WTC11 (cell line): ENCODE data around the gene SNX30. TPM values are rescaled to one million over a fixed set of nuclear protein-coding genes. Genes with fewer than 3 reads are reported as not detected.

Experiments
- ATAC-seq: fragments of 200-7000 bp; cut with Tn5 transposase; 2 replicates; pipeline ENCODE4 v1.10.0; 2021; ENCODE audit warnings: mild to moderate bottlenecking, moderate library complexity
- CTCF ChIA-PET: fragments of 300-600 bp; sonication (Branson Sonifier 250); formaldehyde crosslinking; loops from one replicate; lab custom pipeline; 2021; ENCODE audit warnings: antibody characterized with exemption; lab: Charles Lee
- POLR2A ChIA-PET: fragments of 350-600 bp; sonication (Branson Sonifier 250); formaldehyde crosslinking; loops from one replicate; lab custom pipeline; 2021; ENCODE audit warnings: antibody characterized with exemption; lab: Charles Lee
- DNase-seq: peaks from one replicate; pipeline ENCODE4 v3.0.0; 2021; ENCODE audit warnings: low spot score
- H3K27ac Mint-ChIP-seq: 2 replicates; pipeline ENCODE4 v1.8.0; 2021; ENCODE audit warnings: mixed read lengths
- H3K27me3 Mint-ChIP-seq: 2 replicates; pipeline ENCODE4 v1.8.0; 2021; ENCODE audit warnings: low read depth, mild to moderate bottlenecking, moderate library complexity, mixed read lengths
- H3K36me3 Mint-ChIP-seq: 2 replicates; pipeline ENCODE4 v1.8.0; 2021; ENCODE audit warnings: mixed read lengths
- H3K4me1 Mint-ChIP-seq: 2 replicates; pipeline ENCODE4 v1.8.0; 2022; ENCODE audit warnings: mixed read lengths
- H3K4me3 Mint-ChIP-seq: 2 replicates; pipeline ENCODE4 v1.8.0; 2021; ENCODE audit warnings: mild to moderate bottlenecking, moderate library complexity, mixed read lengths
- H3K9me3 Mint-ChIP-seq: 2 replicates; pipeline ENCODE4 v1.8.0; 2021; ENCODE audit warnings: mixed read lengths
- AFF4 ChIP-seq: sonication (generic); formaldehyde crosslinking; IDR thresholded peaks from 2 replicates; pipeline ENCODE4 v1.8.1; 2023; ENCODE audit warnings: mild to moderate bottlenecking, missing genetic modification reagents, borderline replicate concordance
- E2F4 ChIP-seq: sonication (generic); formaldehyde crosslinking; IDR thresholded peaks from 2 replicates; pipeline ENCODE4 v1.8.1; 2022; ENCODE audit warnings: low read depth, mild to moderate bottlenecking, moderate library complexity, missing genetic modification reagents, borderline replicate concordance
- EMX1 ChIP-seq: fragments of 250-450 bp; sonication (Bioruptor Pico); IDR thresholded peaks from 2 replicates; pipeline ENCODE4 v1.8.0; 2021; ENCODE audit warnings: mild to moderate bottlenecking
- FOXK1 ChIP-seq: sonication (generic); formaldehyde crosslinking; IDR thresholded peaks from 2 replicates; pipeline ENCODE4 v1.8.0; 2022; ENCODE audit warnings: mild to moderate bottlenecking, moderate library complexity, missing genetic modification reagents
- FOXP1 ChIP-seq: sonication (generic); formaldehyde crosslinking; IDR thresholded peaks from 2 replicates; pipeline ENCODE4 v1.8.0; 2022; ENCODE audit warnings: missing genetic modification reagents, mild to moderate bottlenecking, moderate library complexity, borderline replicate concordance
- GABPB1 ChIP-seq: sonication (generic); formaldehyde crosslinking; IDR thresholded peaks from 2 replicates; pipeline ENCODE4 v1.8.1; 2023; ENCODE audit warnings: mild to moderate bottlenecking, missing genetic modification reagents
- HMGA2 ChIP-seq: fragments of 250-450 bp; sonication (Bioruptor Pico); IDR thresholded peaks from 2 replicates; pipeline ENCODE4 v1.4.0; 2021; ENCODE audit warnings: mild to moderate bottlenecking, moderate library complexity
- NFATC4 ChIP-seq: fragments of 250-450 bp; sonication (Bioruptor Pico); IDR thresholded peaks from 2 replicates; pipeline ENCODE4 v1.9.0; 2021; ENCODE audit warnings: mild to moderate bottlenecking
- NFYB ChIP-seq: sonication (generic); formaldehyde crosslinking; conservative IDR thresholded peaks from 2 replicates; pipeline ENCODE4 v1.8.0; 2022; ENCODE audit warnings: low read depth, missing genetic modification reagents
- NR1H2 ChIP-seq: sonication (generic); formaldehyde crosslinking; IDR thresholded peaks from 2 replicates; pipeline ENCODE4 v1.9.0; 2021; ENCODE audit warnings: mild to moderate bottlenecking, moderate library complexity, missing genetic modification reagents
- PRDM15 ChIP-seq: sonication (generic); formaldehyde crosslinking; IDR thresholded peaks from 2 replicates; pipeline ENCODE4 v1.8.0; 2022; ENCODE audit warnings: missing genetic modification reagents
- RELA ChIP-seq: sonication (generic); formaldehyde crosslinking; IDR thresholded peaks from 2 replicates; pipeline ENCODE4 v1.8.1; 2022; ENCODE audit warnings: missing genetic modification reagents, mild to moderate bottlenecking, borderline replicate concordance
- SMAD4 ChIP-seq: sonication (generic); formaldehyde crosslinking; IDR thresholded peaks from 2 replicates; pipeline ENCODE4 v1.8.0; 2022; ENCODE audit warnings: mild to moderate bottlenecking, missing genetic modification reagents
- SOX15 ChIP-seq: fragments of 250-450 bp; sonication (Bioruptor Pico); IDR thresholded peaks from 2 replicates; pipeline ENCODE4 v1.9.0; 2021; ENCODE audit warnings: mild to moderate bottlenecking
- TCF7 ChIP-seq: sonication (generic); formaldehyde crosslinking; IDR thresholded peaks from 2 replicates; pipeline ENCODE4 v1.8.0; 2022; ENCODE audit warnings: mild to moderate bottlenecking, low read depth, missing genetic modification reagents, moderate library complexity
- TEAD4 ChIP-seq: sonication (generic); formaldehyde crosslinking; IDR thresholded peaks from 2 replicates; pipeline ENCODE4 v1.8.0; 2022; ENCODE audit warnings: mild to moderate bottlenecking, missing genetic modification reagents
- ZBTB21 ChIP-seq: sonication (generic); formaldehyde crosslinking; IDR thresholded peaks from 2 replicates; pipeline ENCODE4 v1.8.1; 2023; ENCODE audit warnings: mild to moderate bottlenecking, missing genetic modification reagents, borderline replicate concordance
- ZNF232 ChIP-seq: sonication (generic); formaldehyde crosslinking; IDR thresholded peaks from 2 replicates; pipeline ENCODE4 v1.8.0; 2022; ENCODE audit warnings: mild to moderate bottlenecking, missing genetic modification reagents
- ZNF317 ChIP-seq: sonication (generic); formaldehyde crosslinking; IDR thresholded peaks from 2 replicates; pipeline ENCODE4 v1.8.1; 2023; ENCODE audit warnings: low read depth, mild to moderate bottlenecking, moderate library complexity, missing genetic modification reagents, borderline replicate concordance
- ZNF423 ChIP-seq: fragments of 250-450 bp; sonication (Bioruptor Pico); IDR thresholded peaks from 2 replicates; pipeline ENCODE4 v2.1.2; 2022; ENCODE audit warnings: mild to moderate bottlenecking, moderate library complexity
- ZNF532 ChIP-seq: fragments of 250-450 bp; sonication (Bioruptor Pico); IDR thresholded peaks from 2 replicates; pipeline ENCODE4 v1.9.0; 2021; ENCODE audit warnings: mild to moderate bottlenecking, borderline replicate concordance
- total RNA-seq: library from RNA; stranded (reverse); gene quantifications from 3 replicates; pipeline ENCODE4 v1.2.3, GENCODE V29; 2021

Gene SNX30
- total RNA-seq, 1 experiment from 2014 or later: 13.4 TPM

- Mint-ChIP-seq H3K36me3 (peaks cover 18% of the 10 kb centered on the region), H3K27me3 (no peaks in the 10 kb centered on the region), H3K4me3 (no peak overlapping the region), H3K4me1 (0 out of 2 replicates have a peak, but pooled peaks cover 2% of the 10 kb centered on the region), H3K27ac (no peak overlapping the region), H3K9me3 (peaks cover 10% of the 10 kb centered on the region; the same call in 1 of the 2 replicates)
- TF ChIP-seq ZNF423 (no peak), ZBTB21 (no peak), TCF7 (CRISPR knock-in tag) (no peak), HMGA2 (CRISPR knock-in tag) (no peak), FOXP1 (CRISPR knock-in tag) (no peak), SOX15 (no peak), PRDM15 (CRISPR knock-in tag) (no peak), EMX1 (CRISPR knock-in tag) (no peak), SMAD4 (CRISPR knock-in tag) (no peak), TEAD4 (no peak), E2F4 (CRISPR knock-in tag) (no peak), NFYB (no peak), ZNF232 (CRISPR knock-in tag) (no peak)
- POLR2A ChIA-PET: no interaction called here
- ATAC-seq (no peak), DNase-seq (no peak)
- CTCF ChIA-PET: interaction anchor here (1.0 to 1.1 kb wide), 2 partner anchors 26 to 42 kb away, joined by 3 to 4 read pairs; no protein-coding TSS in a partner anchor
These were observed 110.6 kb downstream of the SNX30 start for GRCh38 chr9:112861155-112861554.

- POLR2A ChIA-PET: no interaction called here
- Mint-ChIP-seq H3K27ac (peak overlapping the region; percentile 18; the same call in 1 of the 2 replicates), H3K9me3 (peaks cover 10% of the 10 kb centered on the region; the same call in 1 of the 2 replicates), H3K4me1 (0 out of 2 replicates have a peak, but pooled peaks cover 2% of the 10 kb centered on the region), H3K36me3 (peaks cover 18% of the 10 kb centered on the region), H3K27me3 (no peaks in the 10 kb centered on the region), H3K4me3 (no peak overlapping the region)
- DNase-seq: no peak
- CTCF ChIA-PET: interaction anchor here (1.0 to 1.1 kb wide), 2 partner anchors 25 to 41 kb away, joined by 3 to 4 read pairs; no protein-coding TSS in a partner anchor
- no peak for ATAC-seq
- TF ChIP-seq RELA (no peak), ZNF317 (no peak), NFYB (no peak), GABPB1 (CRISPR knock-in tag) (no peak), FOXK1 (CRISPR knock-in tag) (no peak), NR1H2 (CRISPR knock-in tag) (no peak), ZNF532 (CRISPR knock-in tag) (no peak), AFF4 (CRISPR knock-in tag) (no peak), NFATC4 (CRISPR knock-in tag) (no peak)
These were observed 111.3 kb downstream of the SNX30 start for GRCh38 chr9:112861638-112862555.
